ENCODE data around the gene EYA4. TPM values are rescaled to one million over a fixed set of nuclear protein-coding genes. Genes with fewer than 3 reads are reported as not detected.

The EYA4 gene
- total and polyA plus RNA-seq, 2 of the 4 experiments (the other 2 are of a cell fraction): 5.7 to 11.1 TPM

GRCh38 chr6:133418108-133418507 is 177.0 kb downstream of the EYA4 start:
- ChIA-PET CTCF (no interaction called here), POLR2A (ENCODE audit: unreplicated experiment) (no interaction called here)
- no peak overlapping the region for H3K4ac ChIP-seq (ENCODE audit: low read depth, low read length)
- DNase-seq (peak; percentile 18), ATAC-seq (ENCODE audit: low read depth) (no peak)
- BruUV-seq (replicated peaks): no TSS peak
- H3K4me1 ChIP-seq (ENCODE audit: control insufficient read depth, insufficient read depth, low read length): no peaks in the 10 kb centered on the region
- H4K20me1 ChIP-seq (ENCODE audit: insufficient read depth, low read length): no peaks in the 10 kb centered on the region; the same call in 1 of the 2 replicates
- H3K4me2 ChIP-seq (ENCODE audit: low read depth, low read length): no peak overlapping the region
- intact Hi-C loops (cut with micrococcal nuclease): no loop called here
- dilution Hi-C loops (cut with HindIII; ENCODE audit: low sequenced_read_pairs, unreplicated experiment): no loop called here
- H3K9me3 ChIP-seq (ENCODE audit: control insufficient read depth, insufficient read depth, low read length): no peaks in the 10 kb centered on the region
- no peak overlapping the region for H2AFZ ChIP-seq (replicated peaks; ENCODE audit: low read length, poor library complexity)
- H3K27me3 ChIP-seq (ENCODE audit: control insufficient read depth, insufficient read depth, low read length): no peaks in the 10 kb centered on the region
- no peak overlapping the region for H3K4me3 ChIP-seq (ENCODE audit: insufficient read depth, low read depth, low read length)
- H3K36me3 ChIP-seq (ENCODE audit: control insufficient read depth, insufficient read depth, low read length): no peaks in the 10 kb centered on the region; the same call in 1 of the 2 replicates
- H2AK9ac ChIP-seq (replicated peaks; ENCODE audit: low read depth, low read length, poor library complexity): no peak overlapping the region
- no peak overlapping the region for H4K91ac ChIP-seq (ENCODE audit: insufficient read depth, low read depth, low read length)
- no peaks in the 10 kb centered on the region for H3K79me1 ChIP-seq (ENCODE audit: low read depth in 1 of 2, low read length in 2 of 2)
- no peak overlapping the region for H3K27ac ChIP-seq (ENCODE audit: insufficient read depth, low read length)
- 0 out of 2 replicates have a peak overlapping the region, but pooled peaks have one; percentile 24 for H3K23ac ChIP-seq (ENCODE audit: low read depth, low read length)
- no peak overlapping the region for H4K5ac ChIP-seq (ENCODE audit: low read depth, low read length)
- H2BK5ac ChIP-seq (ENCODE audit: low read depth, low read length, poor library complexity, severe bottlenecking): no peak overlapping the region
- no peak overlapping the region for H3K14ac ChIP-seq (replicated peaks; ENCODE audit: low read depth, low read length)
- no peak for TF ChIP-seq MXI1 (IDR thresholded peaks at IDR 0.05; ENCODE audit: borderline replicate concordance, low read depth, low read length)
- WGBS, 2 experiments (ENCODE audit: extremely low coverage in 2 of 2, insufficient read length in 1 of 2): no CpG with 5 or more reads among the region's 2 CpGs
- no peak overlapping the region for H2AK5ac ChIP-seq (ENCODE audit: low read depth, low read length)
- no peak overlapping the region for H3K9ac ChIP-seq (ENCODE audit: low read depth, low read length)
- no peak overlapping the region for H3K56ac ChIP-seq (ENCODE audit: extremely low read depth, insufficient read depth, low read length)
- no peaks in the 10 kb centered on the region for H3K9me1 ChIP-seq (ENCODE audit: insufficient read depth, low read length)
- no peak overlapping the region for H2BK120ac ChIP-seq (ENCODE audit: low read depth, low read length)
- H2BK20ac ChIP-seq (ENCODE audit: low read depth, low read length): no peak overlapping the region
- H2BK15ac ChIP-seq (ENCODE audit: low read depth, low read length): no peak overlapping the region
- in situ Hi-C loops (cut with MboI; ENCODE audit: low sequenced_read_pairs): no loop called here
- no peak overlapping the region for H4K8ac ChIP-seq (ENCODE audit: low read depth in 2 of 2, low read length in 2 of 2)
- no peak overlapping the region for H3K18ac ChIP-seq (ENCODE audit: low read depth, low read length)

Data from IMR-90 (cell line).